Esophagus squamous epithelium (tissue), 4 donors: ENCODE data around the gene ATP5PB.

ENCODE experiments used
- CTCF ChIP-seq, 6 experiments: fragments of 450-650 bp in 4 of 6; fragments of 200-600 bp in 2 of 6; sonication (generic) in 2 of 6; IDR thresholded peaks; one replicate each; pipeline ENCODE4 v1.5.1; 2016 to 2019; ENCODE audit warnings: antibody characterized with exemption in 6 of 6, mild to moderate bottlenecking in 4 of 6, moderate library complexity in 4 of 6
- POLR2A ChIP-seq, 4 donors: fragments of 450-650 bp; IDR thresholded peaks; one replicate each; pipeline ENCODE4 v1.6.1; 2017; ENCODE audit warnings: antibody characterized with exemption in 4 of 4, mild to moderate bottlenecking in 4 of 4, moderate library complexity in 3 of 4

- no peak for TF ChIP-seq CTCF (IDR thresholded peaks at IDR 0.05)
- no peak for TF ChIP-seq POLR2A (IDR thresholded peaks at IDR 0.05)
These were observed 24.8 kb downstream of the ATP5PB start for GRCh38 chr1:111474106-111474505.
